Stimulated activated CD8-positive, alpha-beta memory T cell treated with anti-CD3 and anti-CD28 coated beads, Interleukin-7, amount 100 ng/mL, for 24 hours (primary cell): Measurements from ENCODE around the gene MTA1.

Experiments used
- DNase-seq: peaks from one replicate; pipeline ENCODE4 v3.0.0-alpha.2; 2020; ENCODE audit warnings: low read depth

Gene MTA1

DNA sequence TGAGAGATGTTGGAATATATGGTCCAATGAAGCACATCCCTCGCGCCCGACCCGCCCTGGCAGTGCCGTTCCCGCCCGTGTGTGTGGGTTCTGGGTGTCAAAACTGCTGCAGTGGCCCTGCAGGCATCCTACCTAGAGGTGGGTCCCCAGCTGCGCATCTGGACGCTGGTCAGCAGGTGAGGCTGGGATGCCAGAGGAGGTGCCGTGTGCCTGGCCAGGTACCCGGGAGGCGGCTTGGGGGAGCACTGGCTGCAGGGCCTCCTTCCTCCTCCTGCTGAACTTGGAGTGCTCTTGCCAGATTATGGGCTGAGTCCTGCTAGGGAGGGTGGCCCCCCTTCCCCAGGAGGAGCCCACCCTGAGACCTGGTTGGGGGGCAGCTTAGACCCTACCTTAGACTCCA lies 5.2 kb downstream of the MTA1 start:
- DNase-seq, result no peak

DNA sequence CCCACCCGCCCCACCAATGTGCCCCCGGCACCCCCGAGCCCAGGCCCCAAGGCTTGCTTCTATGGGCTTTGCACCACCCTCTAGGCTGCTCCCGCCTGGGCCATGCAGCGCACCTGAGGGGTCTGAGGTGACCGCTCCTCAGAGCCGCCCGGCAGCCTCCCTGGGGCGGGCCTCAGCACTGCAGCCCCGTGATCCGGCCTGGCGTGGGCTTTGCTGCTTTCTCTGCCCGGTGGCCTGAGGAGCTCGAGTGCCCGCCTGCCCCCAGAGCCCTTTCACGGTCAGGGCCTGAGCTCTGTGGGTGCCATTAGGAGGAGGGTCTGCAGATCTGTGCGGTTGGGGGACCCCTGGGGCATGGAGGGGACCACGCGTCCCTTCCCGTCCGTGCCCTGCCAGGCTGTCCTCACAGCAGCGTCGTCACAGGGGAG lies 6.2 kb downstream of the MTA1 start:
- no peak for DNase-seq

DNA sequence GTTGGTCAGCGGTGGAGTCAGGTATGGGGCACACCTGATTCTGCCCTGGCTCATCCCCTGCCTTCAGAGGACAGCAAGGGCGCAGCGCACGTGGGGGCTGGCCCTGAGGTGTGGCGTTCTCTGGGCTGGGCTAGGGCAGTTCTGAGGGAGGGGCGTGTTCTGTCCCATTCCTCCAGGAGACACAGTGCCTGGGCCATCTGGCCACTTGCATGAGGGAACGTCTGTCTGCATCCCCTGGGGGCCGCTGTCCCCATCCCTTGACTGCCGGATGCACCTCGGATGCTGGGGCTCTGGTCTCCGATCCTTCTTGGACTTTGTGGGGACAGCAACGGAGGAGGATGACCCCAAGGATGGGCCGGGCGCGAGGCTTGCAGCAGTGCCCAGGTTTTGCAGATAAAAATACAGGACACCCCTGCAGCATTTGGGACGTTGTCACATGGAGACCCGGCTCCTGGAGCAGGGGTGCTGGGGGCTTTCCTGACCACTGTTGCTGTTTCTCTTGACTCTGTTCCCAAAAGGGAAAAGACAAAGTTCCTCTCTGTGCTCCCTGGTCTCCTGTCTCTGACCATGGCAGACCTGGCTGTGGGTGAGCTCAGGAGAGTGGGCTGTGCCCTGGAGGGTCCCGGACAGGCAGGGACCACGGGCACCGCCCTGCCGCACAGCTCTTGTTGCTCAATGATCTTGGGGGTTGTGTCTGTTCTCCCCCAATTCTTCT lies 6.9 kb downstream of the MTA1 start:
- no peak for DNase-seq

DNA sequence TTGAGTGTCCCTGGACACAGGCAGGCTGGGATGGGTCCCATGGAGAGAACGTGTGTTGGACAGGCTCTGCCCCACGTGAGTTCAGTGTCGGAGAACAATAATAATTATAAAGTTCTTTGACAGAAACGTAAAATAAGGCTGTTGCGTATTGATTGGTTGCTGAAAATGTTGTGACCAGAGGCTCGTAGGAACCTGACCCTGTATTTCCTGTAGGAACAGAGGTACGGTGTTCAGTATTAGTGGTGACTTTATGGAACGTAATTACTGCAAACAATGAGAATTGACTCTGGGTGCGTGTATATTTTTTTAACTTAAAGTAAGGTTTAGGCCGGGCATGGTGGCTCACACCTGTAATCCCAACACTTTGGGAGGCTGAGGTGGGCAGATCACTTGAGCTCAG lies 7.8 kb downstream of the MTA1 start:
- no peak for DNase-seq

DNA sequence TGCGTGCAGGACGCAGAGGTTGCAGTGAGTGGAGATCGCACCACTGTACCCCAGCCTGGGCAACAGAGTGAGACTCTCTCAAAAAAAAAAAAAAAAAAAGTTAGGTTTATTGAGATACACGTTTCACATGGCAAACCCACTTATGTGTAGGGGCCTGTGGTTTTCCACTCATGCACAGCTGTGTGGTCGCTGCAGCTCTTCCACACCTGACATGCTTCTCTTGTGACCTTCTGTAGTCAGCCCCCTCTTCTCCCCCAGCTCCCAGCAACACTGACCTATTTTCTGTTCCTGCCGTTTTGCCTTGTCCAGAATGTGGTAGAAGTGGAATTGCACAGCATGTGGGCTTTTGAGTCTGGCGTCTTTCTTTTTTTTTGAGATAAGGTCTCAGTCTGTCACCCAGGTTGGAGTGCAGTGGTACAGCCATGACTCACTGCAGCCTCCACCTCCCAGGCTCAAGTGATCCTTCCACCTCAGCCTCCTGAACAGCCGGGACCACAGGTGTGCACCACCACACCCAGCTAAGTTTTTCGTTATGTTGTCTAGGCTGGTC lies 8.4 kb downstream of the MTA1 start:
- no peak for DNase-seq

DNA sequence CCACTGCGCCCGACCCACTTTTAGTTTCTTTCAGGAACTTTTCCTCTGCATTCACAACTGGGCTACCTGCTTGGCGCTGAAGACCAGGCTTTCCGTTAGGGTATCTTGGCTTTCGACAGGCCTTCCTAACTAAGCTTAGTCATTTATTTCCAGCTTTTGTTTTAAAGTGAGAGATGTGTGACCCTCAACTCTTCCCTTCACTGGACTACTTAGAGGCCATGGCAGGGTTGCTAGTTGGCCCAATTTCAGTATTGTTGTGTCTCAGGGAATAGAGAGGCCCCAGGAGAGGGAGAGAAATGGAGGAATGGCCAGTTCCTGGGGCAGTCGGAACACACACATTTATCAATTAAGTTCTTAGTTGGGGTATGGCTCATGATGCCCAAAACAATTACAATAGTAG lies 10.4 kb downstream of the MTA1 start:
- DNase-seq, result no peak

DNA sequence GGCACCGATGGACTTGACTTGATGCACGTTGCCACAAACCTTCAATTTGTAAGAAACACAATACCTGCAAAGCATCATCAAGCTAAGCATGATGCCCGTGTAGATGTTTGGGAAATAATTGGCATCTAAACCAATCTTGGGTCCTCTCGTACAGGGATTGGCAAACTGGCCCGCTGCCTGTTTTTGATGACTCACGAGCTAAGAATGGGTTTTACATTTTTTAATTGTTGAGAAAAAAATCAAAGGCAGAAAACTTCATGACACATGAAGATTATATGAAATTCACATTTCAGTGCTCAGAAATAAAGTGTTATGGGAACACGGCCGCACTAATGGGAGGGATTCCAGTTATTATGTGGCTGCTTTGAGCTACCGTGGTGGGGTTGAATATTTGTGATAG lies 10.9 kb downstream of the MTA1 start:
- DNase-seq, result no peak

DNA sequence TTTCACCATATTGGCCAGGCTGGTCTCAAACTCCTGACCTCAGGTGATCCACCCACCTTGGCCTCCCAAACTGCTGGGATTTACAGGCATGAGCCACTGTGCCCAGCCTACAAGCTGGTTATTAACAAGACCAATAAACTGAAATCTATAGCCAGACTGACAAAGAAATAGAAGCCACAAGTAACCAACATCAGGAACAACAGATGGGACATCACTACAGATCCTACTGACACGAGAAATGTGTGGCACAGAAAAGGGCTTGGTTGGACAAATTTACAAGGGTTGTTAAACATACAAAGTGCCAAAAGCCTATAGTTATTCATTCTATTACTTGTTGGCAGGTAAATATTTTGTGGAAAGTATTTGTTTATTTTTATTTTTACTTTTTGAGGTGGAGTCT lies 11.6 kb downstream of the MTA1 start:
- no peak for DNase-seq

DNA sequence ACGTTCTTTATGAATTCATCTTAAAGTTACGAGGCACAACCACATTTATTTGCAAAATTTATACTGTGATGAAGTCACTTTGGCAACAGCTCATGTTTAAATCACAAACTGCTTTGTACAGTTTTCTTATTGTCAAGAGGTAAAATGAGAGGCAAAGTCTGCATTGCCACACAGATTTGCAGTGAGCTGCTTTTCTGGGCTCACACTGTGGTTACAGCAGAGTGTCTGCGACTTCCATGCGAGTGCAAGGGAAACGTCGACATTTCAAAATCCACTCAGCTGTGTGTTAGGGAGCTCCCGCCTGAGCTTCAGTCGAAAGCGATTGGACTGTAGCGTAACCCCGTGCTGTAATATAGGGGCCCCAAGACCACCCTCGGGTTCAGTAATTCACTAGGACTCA lies 13.0 kb downstream of the MTA1 start:
- no peak for DNase-seq

DNA sequence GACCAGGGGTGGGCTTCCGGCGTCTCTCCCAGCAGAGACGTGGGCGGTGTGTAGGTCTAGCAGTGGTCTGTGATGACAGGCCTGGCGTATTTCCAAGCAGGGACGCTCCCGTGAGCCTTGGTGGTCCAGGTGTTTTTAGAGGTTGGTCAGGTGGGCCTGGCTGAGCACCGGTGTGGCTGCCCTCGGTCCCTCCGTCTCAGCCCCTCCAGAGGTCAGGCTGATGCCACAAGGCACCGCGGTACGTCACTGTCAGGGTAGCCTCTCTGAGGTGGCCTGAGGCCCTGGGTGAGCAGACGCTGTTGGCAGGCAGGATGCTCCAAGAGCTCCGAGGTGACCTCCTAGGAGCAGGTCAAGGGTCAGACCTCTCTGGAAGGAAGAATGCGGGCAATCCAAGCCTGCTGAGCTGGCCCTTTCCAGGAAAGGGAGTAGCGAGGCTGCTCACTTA lies 13.6 kb downstream of the MTA1 start:
- DNase-seq, result no peak

DNA sequence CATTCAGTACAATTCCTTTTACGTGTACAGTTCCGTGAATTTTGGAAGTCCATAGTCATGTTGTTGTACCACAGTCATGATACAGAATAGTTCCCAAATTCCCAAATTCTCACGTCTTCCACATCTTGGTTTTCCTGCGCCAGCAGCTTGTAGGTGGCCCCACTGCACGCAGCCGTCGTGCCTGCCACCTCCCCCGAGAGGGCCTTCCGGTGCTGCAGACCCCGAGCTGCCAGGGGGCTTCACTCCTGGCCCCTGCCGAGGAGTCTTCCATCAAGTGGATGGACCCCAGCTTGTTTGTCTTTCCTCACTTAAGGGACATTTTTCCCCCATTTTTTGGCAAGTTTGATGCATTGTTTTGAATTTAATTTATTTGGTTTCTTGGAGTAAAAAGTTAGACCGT lies 16.8 kb downstream of the MTA1 start:
- DNase-seq, result no peak

DNA sequence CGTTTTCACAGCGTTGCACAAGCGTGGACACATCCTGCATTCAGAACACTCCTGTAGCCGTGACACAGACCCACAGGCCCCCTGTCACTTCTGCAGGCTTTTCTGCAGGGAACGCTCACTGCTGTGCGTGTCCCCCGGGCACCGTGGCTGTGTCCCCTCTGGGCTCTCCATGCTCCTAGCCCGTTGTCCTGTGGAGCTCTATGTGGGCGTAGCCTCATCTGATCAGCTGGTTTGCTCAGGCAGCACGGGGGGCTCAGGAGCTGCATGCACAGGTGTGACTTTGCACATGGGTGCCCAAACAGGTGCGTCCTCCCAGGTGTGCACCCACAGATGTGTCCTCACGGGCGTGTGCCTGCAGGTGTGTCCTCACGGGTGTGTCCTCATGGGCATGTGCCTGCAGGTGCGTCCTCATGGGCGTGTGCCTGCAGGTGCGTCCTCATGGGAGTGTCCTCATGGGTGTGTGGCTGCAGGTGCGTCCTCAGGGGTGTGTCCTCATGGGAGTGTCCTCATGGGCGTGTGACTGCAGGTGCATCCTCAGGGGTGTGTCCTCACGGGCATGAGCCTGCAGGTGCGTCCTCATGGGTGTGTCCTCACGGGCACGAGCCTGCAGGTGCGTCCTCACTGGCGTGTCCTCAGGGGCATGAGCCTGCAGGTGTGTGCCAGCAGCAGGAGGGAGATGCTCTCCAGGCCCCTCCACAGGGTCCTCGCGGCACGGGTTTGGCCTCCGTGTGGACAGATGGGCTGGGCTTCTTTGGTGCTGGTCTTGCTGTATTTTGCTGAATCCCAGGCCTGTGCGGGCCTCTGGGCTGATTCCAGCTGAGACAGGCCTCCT lies 17.5 kb downstream of the MTA1 start:
- no peak for DNase-seq

DNA sequence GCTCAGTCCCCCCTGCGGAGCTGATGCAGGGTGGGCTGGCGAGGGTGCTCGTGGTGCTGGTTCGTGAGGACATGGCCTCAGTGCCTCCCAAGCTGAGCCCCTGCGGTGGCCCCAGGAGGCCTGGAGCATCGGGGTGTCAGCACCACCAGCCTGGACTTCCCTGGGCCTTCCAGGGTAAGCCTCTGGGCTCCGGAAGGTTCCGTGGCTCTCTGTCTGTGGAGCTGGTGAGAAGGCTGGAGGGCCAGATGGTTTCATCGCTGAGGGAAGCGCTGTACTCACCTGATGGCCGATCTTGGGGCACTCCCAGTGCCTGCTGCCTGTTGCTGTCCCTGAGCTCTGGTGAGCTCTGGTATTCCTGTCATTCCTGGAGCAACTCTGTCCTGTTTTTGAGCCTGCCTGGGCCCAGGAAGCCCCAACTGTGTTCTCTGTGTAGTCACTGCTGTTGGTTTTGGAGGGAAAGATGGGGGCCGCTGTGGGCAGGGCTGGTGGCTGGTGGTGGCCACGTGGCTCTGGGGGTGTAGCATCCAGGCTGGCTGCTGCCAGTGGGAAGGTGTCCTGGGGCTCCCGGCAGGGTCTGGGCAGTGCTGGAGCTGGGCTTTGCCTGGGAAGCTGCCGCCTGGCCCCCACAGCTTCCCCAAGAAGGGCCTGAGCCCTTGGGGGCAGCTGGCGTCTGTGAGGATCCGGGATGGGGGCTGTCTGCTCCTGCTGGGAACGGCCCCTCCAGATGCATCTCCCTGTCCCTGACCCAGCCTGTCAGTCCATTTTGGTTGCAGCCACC lies 18.3 kb downstream of the MTA1 start:
- DNase-seq, result no peak

DNA sequence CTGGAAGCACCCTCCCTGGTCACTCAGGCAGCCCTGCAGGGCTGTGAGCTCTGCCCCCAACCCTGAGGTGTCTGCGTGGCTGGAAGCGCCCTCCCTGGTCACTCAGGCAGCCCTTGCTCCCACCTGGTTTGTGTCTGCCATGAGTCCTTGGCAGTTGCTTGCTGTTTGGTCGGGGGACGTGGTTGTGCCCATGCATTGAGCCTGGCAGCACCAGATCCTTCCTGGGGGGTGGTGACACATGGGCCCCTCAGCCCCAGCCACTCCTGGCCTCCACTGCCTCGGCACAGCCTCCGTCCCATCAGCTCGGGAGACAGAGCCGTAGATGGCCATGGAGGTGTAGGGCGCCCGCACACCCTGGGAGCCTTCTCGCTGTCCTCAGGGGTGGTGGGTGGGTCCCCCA lies 19.6 kb downstream of the MTA1 start:
- no peak for DNase-seq

DNA sequence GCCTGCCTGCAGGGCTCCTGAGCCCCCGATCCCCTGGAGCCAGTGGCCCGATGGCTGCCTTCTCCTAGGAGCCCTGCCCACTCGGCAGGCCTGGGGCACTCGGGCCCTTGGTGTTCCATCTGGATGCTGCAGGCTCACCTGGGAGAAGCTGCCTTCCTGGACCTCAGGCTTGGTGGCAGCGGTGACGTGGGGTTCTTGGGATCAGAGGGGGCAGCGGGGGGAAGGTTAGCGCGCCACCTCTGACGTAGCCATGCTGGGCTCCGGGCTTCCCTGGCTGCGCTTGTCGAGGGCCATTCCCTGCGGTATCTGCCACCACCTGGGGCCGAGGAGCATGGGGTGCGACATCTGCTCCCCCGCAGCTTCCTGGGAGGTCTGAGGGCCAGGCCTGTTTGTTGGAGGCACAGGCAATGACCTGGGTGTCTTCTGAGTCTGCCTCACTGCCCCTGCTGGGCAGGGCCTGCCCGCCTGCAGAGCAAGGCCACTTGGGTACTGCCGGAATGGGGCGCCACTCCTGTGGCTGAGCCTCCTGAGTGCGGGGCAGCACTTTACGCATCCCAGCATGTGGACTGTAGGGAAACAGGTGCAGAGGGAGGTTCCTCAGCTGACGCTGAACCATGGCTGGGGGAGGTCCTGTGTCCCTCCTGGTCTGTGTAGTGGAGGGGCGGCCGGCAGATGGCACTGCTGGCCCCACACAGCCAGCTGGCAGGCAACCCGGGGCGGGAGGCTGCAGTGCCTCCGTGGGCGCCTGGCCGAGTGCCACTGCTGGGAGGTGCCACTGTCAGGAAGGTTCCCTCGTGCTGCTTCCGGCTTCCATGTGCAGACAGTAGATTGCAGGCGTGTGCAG lies 20.3 kb downstream of the MTA1 start:
- no peak for DNase-seq

DNA sequence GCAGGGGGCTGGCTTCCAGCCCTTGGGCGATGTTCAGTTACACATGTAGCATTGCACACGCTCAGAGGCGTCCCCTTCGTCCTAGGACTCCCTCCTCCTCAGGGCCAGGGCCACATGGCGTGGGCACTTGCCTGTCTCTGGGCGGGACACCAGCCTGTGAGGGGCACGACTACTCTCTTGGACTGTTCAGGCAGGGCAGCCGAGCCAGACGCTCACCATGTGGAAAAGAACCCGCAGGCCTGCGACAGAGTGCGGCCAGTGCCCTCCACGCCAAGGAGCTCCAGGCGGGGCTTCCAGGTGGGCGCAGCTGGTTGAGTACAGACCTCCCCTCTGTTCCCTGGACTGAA lies 20.9 kb downstream of the MTA1 start:
- DNase-seq, result no peak

DNA sequence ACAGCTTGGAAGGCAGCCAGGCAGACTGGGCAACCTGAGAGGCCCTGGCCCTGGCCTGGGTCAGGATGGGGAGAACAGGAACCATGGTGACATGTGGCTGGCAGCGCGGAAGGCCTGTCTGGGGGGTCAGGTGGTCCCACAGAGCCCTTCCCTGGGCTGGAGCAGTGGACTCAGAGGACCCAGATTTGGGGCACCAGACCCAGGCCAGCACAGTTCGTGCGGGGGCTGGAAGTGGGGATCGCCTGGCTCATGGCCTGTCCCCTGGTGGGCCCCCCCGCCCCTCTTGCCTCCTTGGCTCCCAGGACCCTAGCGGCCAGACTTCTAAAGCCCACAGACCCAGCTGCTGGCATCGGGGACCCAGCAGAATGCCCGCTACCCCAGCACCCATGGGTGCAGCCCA lies 21.4 kb downstream of the MTA1 start:
- no peak for DNase-seq

DNA sequence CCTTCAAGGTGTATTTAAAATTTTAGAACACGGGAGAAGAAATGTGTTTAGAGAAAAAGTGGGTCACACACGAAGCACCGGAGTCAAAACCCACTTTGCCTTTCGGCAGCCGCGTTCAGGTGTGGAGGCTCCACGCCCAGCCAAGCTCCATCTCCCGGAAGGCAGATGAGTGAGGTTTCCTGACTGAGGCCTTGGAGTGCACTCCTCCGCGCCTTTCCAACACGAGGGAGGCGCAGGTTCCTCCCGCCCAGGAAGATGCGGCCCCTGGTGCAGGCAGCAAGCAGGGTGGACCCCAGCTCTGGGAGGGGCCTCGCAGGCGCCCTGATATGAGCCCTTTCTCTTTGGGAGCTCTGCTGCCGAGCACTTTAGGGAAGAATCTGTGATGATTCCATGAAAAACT lies 22.5 kb downstream of the MTA1 start:
- no peak for DNase-seq

DNA sequence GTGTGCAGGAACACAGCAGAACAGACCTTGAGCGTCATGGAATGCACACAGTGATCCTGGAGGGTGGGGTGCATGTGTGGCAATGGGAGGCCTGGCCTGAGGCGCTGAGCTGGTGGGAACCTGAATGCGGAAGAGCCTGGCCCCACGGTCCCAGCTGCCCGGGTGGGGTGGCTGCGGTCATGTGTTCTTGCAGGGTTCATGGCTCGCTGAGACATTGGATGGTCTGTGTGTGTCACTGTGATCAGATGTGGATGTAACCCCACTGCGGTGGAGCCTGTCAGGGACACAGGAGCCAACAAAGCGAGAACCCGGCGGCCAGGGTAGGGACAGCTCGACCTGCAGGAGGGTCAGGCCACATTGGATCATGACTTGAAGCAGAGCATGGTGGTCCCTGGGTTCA lies 23.2 kb downstream of the MTA1 start:
- DNase-seq, result no peak

DNA sequence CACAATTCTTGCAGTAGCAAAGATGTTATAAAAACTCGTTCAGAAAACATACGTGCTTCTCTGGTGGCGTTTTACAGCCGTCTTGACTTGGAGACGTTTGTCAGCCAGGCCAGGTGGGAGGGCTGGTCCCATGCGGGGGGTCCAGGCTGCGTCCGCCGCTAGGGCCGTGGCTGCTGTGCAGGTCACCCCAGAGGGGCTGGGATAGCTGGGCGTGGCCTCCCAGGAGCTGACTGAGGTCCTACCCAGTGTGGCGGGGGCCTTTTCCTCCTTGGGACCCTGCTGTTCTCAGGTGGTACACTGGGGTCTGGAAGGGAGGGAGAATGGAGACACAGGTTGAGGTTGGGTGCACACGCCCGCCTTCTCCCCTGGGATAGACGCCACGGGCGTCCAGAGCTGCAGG lies 25.2 kb downstream of the MTA1 start:
- DNase-seq, result no peak

DNA sequence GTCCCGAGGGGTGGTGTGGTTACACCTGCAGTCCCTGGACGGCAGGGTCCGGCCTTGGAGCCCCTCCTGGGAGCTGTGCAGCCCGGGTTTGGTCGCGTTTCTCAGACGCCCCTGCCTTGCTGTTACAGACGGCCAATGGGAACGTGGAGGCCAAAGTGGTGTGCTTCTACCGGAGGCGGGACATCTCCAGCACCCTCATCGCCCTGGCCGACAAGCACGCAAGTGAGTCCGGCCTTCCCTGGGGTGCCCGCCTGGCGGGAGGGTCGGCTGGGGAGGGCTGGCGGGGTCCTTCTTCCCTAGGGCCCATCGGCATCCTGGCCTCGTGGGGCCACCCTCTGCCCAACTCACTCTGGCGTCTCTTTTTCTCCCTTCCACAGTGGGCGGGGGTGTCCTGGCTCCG lies 25.7 kb downstream of the MTA1 start:
- DNase-seq, result no peak
